ENCODE measurements around the gene TMEM184B.

TMEM184B gene

DNA sequence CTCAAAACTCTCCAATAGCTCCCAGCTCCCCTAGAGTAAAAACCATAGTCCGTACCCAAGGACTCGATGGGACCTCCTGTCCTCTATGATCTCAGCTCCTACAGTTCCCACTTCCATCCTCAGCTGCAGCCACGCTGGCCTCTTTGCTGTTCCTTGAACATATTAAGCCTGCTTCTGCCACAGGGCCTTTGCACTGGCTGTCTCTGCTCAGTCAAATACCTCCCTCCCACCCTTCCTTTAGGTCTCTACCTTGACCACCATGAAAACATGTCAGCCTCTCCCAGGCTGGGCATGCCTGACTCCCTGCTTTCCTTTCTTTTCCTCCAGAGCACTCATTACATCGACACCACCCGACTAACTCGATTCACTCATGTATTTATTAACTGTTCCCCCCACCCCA lies 24.5 kb downstream of the TMEM184B start:
- TF ChIP-seq, protein P1, sequence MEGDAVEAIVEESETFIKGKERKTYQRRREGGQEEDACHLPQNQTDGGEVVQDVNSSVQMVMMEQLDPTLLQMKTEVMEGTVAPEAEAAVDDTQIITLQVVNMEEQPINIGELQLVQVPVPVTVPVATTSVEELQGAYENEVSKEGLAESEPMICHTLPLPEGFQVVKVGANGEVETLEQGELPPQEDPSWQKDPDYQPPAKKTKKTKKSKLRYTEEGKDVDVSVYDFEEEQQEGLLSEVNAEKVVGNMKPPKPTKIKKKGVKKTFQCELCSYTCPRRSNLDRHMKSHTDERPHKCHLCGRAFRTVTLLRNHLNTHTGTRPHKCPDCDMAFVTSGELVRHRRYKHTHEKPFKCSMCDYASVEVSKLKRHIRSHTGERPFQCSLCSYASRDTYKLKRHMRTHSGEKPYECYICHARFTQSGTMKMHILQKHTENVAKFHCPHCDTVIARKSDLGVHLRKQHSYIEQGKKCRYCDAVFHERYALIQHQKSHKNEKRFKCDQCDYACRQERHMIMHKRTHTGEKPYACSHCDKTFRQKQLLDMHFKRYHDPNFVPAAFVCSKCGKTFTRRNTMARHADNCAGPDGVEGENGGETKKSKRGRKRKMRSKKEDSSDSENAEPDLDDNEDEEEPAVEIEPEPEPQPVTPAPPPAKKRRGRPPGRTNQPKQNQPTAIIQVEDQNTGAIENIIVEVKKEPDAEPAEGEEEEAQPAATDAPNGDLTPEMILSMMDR (conservative IDR thresholded peaks at IDR 0.05; ENCODE audit: low read depth, low read length) = no peak
- H3K4me3 ChIP-seq (ENCODE audit: low read depth, low read length) = no peak overlapping the region
- DNase-seq (ENCODE audit: low read depth) = no peak

DNA sequence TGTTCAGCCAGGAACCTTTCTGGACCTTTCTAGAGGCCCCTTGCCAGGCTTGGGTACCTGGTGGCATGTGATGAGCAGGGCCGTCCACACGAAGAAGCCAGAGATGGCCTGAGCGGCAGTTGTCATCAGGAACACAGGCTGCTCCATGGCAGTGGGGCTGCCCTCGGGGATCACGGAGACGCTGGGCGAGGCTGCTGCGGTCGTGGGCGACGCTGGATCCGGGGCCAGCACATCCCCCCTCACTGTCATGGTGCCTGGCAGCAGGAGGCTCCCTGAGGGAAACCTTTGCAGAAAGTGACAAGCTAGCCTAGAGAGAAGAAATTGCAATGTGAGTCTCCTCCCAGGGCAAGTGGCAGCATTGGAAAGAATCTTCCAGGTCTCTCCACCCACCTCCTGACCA lies 25.1 kb downstream of the TMEM184B start:
- TF ChIP-seq, protein P1 (conservative IDR thresholded peaks at IDR 0.05; ENCODE audit: low read depth, low read length) = no peak
- DNase-seq (ENCODE audit: low read depth) = no peak
- H3K4me3 ChIP-seq (ENCODE audit: low read depth, low read length) = no peak overlapping the region

DNA sequence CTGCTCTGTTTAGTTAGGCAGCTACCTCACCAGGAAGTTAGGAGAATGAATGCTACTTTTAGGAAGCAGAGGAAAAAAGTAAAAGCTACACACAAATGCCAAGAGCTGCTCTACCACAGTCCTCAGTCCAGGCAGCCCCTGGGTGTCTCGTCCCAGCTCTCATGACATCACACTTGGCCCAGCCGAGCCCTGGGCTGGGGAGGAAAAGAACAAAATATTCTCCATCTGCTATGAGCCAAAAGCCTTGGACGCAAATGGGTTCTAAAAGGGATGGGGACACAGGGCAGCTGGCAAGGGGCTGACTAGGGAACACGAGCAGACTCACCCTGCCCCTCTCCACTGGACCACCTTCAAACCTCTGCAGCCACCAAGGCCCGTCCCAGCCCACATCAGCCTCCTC lies 26.1 kb downstream of the TMEM184B start:
- no peak overlapping the region for H3K4me3 ChIP-seq (ENCODE audit: low read depth, low read length)
- TF ChIP-seq, protein P1 (conservative IDR thresholded peaks at IDR 0.05; ENCODE audit: low read depth, low read length) = no peak
- DNase-seq (ENCODE audit: low read depth) = no peak

GRCh38 chr22:38246046-38246658 lies 26.7 kb downstream of the TMEM184B start:
- DNase-seq (ENCODE audit: low read depth) = no peak
- H3K4me3 ChIP-seq (ENCODE audit: low read depth, low read length) = no peak overlapping the region
- TF ChIP-seq, protein P1 (conservative IDR thresholded peaks at IDR 0.05; ENCODE audit: low read depth, low read length) = no peak

- H3K4me3 ChIP-seq (ENCODE audit: low read depth, low read length) = no peak overlapping the region
- TF ChIP-seq, protein P1 (conservative IDR thresholded peaks at IDR 0.05; ENCODE audit: low read depth, low read length) = no peak
- peak; percentile 21 for DNase-seq (ENCODE audit: low read depth)
These were observed 28.7 kb downstream of the TMEM184B start for GRCh38 chr22:38244106-38244505.

- TF ChIP-seq, protein P1 (conservative IDR thresholded peaks at IDR 0.05; ENCODE audit: low read depth, low read length) = no peak
- no peak overlapping the region for H3K4me3 ChIP-seq (ENCODE audit: low read depth, low read length)
- peak; percentile 84 for DNase-seq (ENCODE audit: low read depth)
These were observed 29.6 kb downstream of the TMEM184B start for GRCh38 chr22:38243007-38243765.

Measured in choroid plexus epithelial cell (primary cell).